ENCODE results near the gene SMAD9. TPM values are rescaled to one million over a fixed set of nuclear protein-coding genes. Genes with fewer than 3 reads are reported as not detected.

The SMAD9 gene
- total and polyA plus RNA-seq, 2 of the 4 experiments (the other 2 are of a cell fraction): 3.2 to 4.8 TPM

- WGBS, 2 experiments (ENCODE audit: extremely low coverage in 2 of 2, insufficient read length in 1 of 2): 73% methylated on average over 3 of the region's 6 CpGs; no CpG with 5 or more reads in 1 of the 2 experiments
- no peaks in the 10 kb centered on the region for H4K20me1 ChIP-seq (ENCODE audit: insufficient read depth, low read length)
- H3K4me3 ChIP-seq (ENCODE audit: insufficient read depth, low read depth, low read length): no peak overlapping the region
- H2BK20ac ChIP-seq (ENCODE audit: low read depth, low read length): no peak overlapping the region
- H4K8ac ChIP-seq (ENCODE audit: low read depth in 2 of 2, low read length in 2 of 2): no peak overlapping the region
- H2AK5ac ChIP-seq (ENCODE audit: low read depth, low read length): no peak overlapping the region
- no peak for ATAC-seq (ENCODE audit: low read depth)
- no peak overlapping the region for H4K91ac ChIP-seq (ENCODE audit: insufficient read depth, low read depth, low read length)
- CTCF ChIA-PET: interaction anchor here (0.6 kb wide), 1 partner anchor 204 kb away, joined by 3 read pairs; no protein-coding TSS in a partner anchor
- no peaks in the 10 kb centered on the region for H3K36me3 ChIP-seq (ENCODE audit: control insufficient read depth, insufficient read depth, low read length)
- H3K56ac ChIP-seq (ENCODE audit: extremely low read depth, insufficient read depth, low read length): no peak overlapping the region
- no peak overlapping the region for H2BK15ac ChIP-seq (ENCODE audit: low read depth, low read length)
- no peaks in the 10 kb centered on the region for H3K4me1 ChIP-seq (ENCODE audit: control insufficient read depth, insufficient read depth, low read length)
- H2BK120ac ChIP-seq (ENCODE audit: low read depth, low read length): no peak overlapping the region
- no peak overlapping the region for H4K5ac ChIP-seq (ENCODE audit: low read depth, low read length)
- H2AFZ ChIP-seq (replicated peaks; ENCODE audit: low read length, poor library complexity): no peak overlapping the region
- no peak overlapping the region for H3K14ac ChIP-seq (replicated peaks; ENCODE audit: low read depth, low read length)
- H3K27ac ChIP-seq (ENCODE audit: insufficient read depth, low read length): no peak overlapping the region
- BruUV-seq (replicated peaks): no TSS peak
- no peak overlapping the region for H3K23ac ChIP-seq (ENCODE audit: low read depth, low read length)
- no peak overlapping the region for H3K4me2 ChIP-seq (ENCODE audit: low read depth, low read length)
- TF ChIP-seq RAD21 (IDR thresholded peaks at IDR 0.05; ENCODE audit: low read length) (no peak), NFE2L2 (IDR thresholded peaks at IDR 0.05; ENCODE audit: low read depth, low read length) (no peak), MAFK (IDR thresholded peaks at IDR 0.05; ENCODE audit: low read depth, low read length) (no peak), FOS (IDR thresholded peaks at IDR 0.05; ENCODE audit: low read depth, low read length) (no peak), POLR2A (IDR thresholded peaks at IDR 0.05; ENCODE audit: low read depth, low read length) (no peak), MXI1 (IDR thresholded peaks at IDR 0.05; ENCODE audit: borderline replicate concordance, low read depth, low read length) (no peak), CEBPB (IDR thresholded peaks at IDR 0.05; ENCODE audit: low read depth, low read length) (no peak), BHLHE40 (IDR thresholded peaks at IDR 0.05; ENCODE audit: low read depth, low read length) (no peak), MAZ (IDR thresholded peaks at IDR 0.05; ENCODE audit: borderline replicate concordance, low read depth, low read length) (no peak), CHD1 (IDR thresholded peaks at IDR 0.05; ENCODE audit: low read depth, low read length) (no peak), RFX5 (IDR thresholded peaks at IDR 0.05; ENCODE audit: low read depth, low read length) (no peak), RCOR1 (IDR thresholded peaks at IDR 0.05; ENCODE audit: insufficient replicate concordance, low read length) (no peak), SMC3 (IDR thresholded peaks at IDR 0.05; ENCODE audit: low read depth, low read length) (no peak)
- TF ChIP-seq, protein P1, sequence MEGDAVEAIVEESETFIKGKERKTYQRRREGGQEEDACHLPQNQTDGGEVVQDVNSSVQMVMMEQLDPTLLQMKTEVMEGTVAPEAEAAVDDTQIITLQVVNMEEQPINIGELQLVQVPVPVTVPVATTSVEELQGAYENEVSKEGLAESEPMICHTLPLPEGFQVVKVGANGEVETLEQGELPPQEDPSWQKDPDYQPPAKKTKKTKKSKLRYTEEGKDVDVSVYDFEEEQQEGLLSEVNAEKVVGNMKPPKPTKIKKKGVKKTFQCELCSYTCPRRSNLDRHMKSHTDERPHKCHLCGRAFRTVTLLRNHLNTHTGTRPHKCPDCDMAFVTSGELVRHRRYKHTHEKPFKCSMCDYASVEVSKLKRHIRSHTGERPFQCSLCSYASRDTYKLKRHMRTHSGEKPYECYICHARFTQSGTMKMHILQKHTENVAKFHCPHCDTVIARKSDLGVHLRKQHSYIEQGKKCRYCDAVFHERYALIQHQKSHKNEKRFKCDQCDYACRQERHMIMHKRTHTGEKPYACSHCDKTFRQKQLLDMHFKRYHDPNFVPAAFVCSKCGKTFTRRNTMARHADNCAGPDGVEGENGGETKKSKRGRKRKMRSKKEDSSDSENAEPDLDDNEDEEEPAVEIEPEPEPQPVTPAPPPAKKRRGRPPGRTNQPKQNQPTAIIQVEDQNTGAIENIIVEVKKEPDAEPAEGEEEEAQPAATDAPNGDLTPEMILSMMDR (conservative IDR thresholded peaks at IDR 0.05; ENCODE audit: low read depth, low read length): no peak
- TF ChIP-seq, protein P2, sequence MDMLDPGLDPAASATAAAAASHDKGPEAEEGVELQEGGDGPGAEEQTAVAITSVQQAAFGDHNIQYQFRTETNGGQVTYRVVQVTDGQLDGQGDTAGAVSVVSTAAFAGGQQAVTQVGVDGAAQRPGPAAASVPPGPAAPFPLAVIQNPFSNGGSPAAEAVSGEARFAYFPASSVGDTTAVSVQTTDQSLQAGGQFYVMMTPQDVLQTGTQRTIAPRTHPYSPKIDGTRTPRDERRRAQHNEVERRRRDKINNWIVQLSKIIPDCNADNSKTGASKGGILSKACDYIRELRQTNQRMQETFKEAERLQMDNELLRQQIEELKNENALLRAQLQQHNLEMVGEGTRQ (IDR thresholded peaks at IDR 0.05; ENCODE audit: low read depth, low read length): no peak
- TF ChIP-seq, protein P3, sequence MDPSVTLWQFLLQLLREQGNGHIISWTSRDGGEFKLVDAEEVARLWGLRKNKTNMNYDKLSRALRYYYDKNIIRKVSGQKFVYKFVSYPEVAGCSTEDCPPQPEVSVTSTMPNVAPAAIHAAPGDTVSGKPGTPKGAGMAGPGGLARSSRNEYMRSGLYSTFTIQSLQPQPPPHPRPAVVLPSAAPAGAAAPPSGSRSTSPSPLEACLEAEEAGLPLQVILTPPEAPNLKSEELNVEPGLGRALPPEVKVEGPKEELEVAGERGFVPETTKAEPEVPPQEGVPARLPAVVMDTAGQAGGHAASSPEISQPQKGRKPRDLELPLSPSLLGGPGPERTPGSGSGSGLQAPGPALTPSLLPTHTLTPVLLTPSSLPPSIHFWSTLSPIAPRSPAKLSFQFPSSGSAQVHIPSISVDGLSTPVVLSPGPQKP (IDR thresholded peaks at IDR 0.05; ENCODE audit: borderline replicate concordance, low read depth, low read length): no peak
- POLR2A ChIA-PET (ENCODE audit: unreplicated experiment): no interaction called here
- H3K4ac ChIP-seq (ENCODE audit: low read depth, low read length): no peak overlapping the region
- no peak overlapping the region for H2AK9ac ChIP-seq (replicated peaks; ENCODE audit: low read depth, low read length, poor library complexity)
- H3K18ac ChIP-seq (ENCODE audit: low read depth, low read length): no peak overlapping the region
- no peaks in the 10 kb centered on the region; the same call in none of the 2 replicates for H3K27me3 ChIP-seq (ENCODE audit: control insufficient read depth, insufficient read depth, low read length)
- no peak overlapping the region for H2BK5ac ChIP-seq (ENCODE audit: low read depth, low read length, poor library complexity, severe bottlenecking)
- intact Hi-C loops (cut with micrococcal nuclease): no loop called here
- no peak overlapping the region for H3K9ac ChIP-seq (ENCODE audit: low read depth, low read length)
- in situ Hi-C loops (cut with MboI; ENCODE audit: low sequenced_read_pairs): no loop called here
- no peak for DNase-seq
- H3K9me1 ChIP-seq (ENCODE audit: insufficient read depth, low read length): no peaks in the 10 kb centered on the region
- dilution Hi-C loops (cut with HindIII; ENCODE audit: low sequenced_read_pairs, unreplicated experiment): no loop called here
- no peaks in the 10 kb centered on the region for H3K79me1 ChIP-seq (ENCODE audit: low read depth in 1 of 2, low read length in 2 of 2)
- no peaks in the 10 kb centered on the region for H3K9me3 ChIP-seq (ENCODE audit: control insufficient read depth, insufficient read depth, low read length)
Measured at GRCh38 chr13:36795463-36795862, 124.6 kb downstream of the SMAD9 start.
